Activated T-cell treated with anti-CD3 and anti-CD28 coated beads, Interleukin-2, amount 50 U/mL, for 1 hour (primary cell): ENCODE results near the gene SPZ1.
"Not testable (repeated sequence)": the region's sequence is repeated elsewhere in the genome, so short reads cannot be mapped to it uniquely, and the experiment has no call there.

ENCODE experiments used
- DNase-seq: peaks from one replicate; pipeline ENCODE4 v3.0.0-alpha.2; 2020

Gene SPZ1

DNA sequence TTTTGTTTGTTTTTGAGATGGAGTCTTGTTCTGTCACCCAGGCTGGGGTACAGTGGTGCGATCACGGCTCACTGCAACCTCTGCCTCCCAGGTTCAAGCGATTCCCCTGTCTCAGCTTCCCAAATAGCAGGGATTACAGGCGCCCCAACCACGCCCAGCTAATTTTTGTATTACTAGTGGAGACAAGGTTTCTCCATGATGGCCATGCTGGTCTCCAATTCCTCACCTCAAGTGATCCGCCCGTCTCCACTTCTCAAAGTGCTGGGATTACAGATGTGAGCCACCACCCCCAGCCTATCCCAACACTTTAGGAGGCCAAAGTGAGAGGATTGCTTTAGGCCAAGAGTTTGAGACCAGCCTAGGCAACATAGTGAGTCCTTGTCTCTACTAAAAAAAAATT lies 19.3 kb downstream of the SPZ1 start:
- no peak for DNase-seq

DNA sequence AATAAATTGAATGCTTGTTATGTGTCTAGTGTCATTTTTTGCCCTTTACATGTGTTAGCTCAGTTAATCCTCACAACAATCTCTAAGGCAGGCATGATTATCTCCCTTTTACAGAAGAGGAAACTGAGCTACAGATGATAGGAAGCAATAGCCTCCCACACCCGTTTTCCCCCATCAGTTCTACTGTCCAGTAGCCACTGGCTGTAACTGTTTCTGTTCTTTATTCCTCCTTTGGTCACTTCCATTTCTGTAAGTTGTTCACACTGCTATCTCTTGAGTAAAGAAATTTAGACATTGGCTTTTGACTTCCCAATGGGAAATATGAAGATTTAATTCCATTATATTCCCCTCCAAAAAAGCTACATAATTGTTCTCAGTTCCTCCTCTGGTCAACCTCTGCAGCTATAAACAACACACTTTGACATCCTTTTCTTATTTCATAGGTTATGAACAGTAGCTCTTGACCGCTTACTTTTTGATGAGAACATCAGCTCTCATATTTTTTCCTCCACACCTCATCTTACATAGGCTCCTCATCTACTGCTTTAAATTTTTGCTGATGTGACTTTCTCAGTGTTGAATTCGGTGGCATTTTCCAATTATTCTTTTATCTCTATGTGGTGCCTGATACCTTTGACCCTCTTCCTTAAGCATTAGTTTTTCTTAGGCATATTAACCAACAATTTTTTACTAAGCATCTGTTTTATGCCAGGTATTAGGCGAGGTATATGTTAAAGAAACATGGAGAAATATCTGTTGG lies 21.4 kb downstream of the SPZ1 start:
- no peak for DNase-seq

DNA sequence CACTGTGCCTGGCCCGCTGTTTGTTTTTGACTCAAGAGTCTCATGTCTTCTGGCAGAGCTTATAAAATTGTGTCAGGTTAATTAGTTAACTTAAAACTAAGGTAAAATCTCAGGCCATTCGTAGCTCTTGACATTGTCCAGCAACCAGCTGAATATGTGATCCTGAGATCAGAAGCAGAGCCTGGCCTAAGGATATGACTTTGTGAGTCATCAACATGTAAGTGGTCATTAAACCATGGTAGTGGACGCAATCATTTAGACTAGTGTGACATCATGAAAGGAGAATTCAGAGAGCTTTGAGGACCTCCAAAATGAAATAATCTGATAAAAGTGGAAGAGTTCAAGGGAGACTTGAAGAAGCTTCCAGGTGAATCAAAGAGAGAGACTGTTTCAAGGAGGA lies 23.3 kb downstream of the SPZ1 start:
- DNase-seq = no peak

DNA sequence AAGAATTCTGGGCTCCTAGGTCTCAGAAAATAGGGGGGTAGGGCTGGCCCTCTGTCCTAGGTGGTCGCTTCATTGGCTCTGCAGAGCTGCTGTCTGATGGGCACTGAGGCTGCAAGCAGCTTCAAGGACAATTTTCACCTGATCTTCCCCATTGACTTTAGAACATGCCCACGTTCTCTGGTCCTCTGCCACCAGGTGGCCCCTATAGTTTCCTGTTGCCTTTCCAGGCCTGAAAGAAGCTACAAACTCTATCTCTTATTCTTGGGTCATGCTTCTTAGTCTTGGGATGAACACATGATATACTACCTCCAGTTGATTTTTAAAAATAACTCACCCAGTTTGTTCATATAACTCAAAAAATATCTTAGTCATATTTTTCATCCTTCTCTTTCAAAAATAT lies 26.3 kb downstream of the SPZ1 start:
- DNase-seq = peak; percentile 27

DNA sequence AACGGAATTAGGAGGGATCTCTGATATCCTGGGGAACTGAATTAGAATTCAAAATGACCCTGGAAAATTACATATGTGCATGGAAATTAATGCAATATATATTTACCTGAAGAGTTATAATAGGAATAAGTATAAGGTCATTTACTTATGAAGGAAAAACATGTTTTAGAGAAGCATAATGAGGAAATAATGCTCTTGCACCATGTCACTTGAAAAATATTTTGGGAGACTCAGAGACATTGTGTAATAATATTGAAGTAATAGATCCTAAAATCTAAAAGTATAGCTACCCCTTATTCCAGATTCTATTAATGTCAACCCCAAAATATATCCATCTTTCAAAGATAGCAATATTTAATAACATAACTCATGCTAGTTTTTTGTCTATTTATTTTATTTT lies 28.4 kb downstream of the SPZ1 start:
- no peak for DNase-seq

DNA sequence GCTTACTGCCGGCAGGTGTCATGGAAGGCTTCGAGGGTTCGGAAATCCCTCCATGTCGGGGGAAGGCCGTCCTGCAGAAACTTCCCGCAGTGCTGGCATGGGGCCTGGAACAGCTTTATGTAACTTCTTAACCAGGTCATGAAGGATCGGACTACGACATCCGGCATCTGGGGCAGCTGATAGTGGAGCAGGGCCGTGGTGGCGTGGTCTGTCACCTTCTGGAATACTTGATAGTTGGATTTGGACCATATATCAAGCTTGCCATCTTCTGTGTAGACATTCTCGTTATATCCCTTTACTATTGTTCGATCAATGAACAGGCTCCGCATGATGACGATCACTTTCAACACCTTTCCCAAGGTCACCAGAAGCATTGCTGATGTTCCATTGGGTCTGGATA lies 31.2 kb downstream of the SPZ1 start:
- DNase-seq = not testable (repeated sequence)

DNA sequence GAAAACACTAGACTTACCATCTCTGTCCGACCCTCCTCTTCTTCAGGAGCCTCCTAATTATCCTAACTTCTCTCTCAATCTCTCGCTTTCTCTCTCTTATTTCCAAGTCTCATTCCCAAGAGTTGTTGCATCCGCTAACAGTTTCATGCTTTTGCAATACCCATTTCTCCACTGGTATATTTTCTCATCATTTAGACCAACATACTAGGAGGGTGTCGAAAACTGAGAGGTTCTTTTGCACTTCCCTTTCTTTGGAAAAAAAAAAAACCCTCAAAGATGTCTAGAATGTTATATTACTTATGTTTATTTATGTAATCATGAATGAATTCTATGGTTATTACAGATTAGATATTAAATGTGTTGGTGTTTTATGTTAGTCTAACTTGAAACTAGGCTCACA lies 35.9 kb downstream of the SPZ1 start:
- DNase-seq = no peak

DNA sequence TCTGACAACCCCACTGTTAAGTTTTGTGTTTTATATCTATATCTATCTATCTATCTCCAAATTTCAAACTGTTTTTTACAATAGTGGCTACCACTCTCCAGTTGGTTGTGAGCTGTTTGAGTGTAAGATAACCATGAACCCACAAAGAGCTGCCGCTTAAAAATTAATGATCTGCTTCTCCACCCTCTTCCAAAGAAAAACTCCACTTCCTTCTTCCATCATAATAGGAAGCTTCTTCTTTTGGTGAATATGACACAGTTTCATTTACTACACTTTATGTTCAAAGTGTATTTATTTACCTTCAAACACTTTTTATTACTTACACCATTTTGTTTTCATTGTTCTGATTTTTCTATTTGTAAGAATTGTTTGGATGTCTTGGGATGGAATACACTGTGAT lies 37.9 kb downstream of the SPZ1 start:
- no peak for DNase-seq

DNA sequence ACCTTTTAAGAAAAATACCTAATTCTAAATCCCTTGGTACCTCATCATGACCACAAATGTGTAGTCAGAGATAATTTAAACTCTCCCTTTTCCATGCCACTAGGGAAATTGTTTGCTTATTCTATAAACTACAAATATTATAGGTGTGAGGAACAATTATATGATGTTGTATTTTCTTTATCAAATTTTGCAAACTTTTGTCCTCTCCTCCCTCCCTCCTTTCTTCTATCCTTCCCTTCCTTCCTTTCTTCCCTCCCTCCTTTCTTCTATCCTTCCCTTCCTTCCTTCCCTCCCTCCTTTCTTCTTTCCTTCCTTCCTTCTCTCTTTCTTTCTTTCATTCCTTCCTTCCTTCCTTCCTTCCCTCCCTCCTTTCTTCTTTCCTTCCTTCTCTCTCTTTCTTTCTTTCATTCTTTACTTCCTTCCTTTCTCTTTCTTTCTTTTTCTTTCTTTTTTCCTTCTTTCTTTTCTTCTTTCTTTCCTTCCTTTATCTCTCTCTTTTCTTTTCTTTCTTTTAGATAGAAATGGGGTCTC lies 41.2 kb downstream of the SPZ1 start:
- no peak for DNase-seq

DNA sequence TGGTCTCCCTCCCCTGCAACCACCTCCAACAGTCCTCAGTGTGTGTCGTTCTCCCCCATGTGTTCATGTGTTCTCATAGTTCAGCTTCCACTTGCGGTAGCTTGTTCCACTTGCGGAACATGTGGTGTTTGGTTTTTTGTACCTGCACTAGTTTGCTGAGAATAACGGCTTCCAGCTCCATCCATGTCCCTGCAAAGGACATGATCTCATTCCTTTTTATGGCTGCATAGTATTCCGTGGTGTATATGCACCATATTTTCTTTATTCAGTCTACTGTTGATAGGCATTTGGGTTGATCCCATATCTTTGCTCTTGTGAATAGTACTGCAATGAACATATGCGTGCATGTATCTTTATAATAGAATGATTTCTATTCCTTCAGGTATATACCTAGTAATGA lies 45.1 kb downstream of the SPZ1 start:
- no peak for DNase-seq

DNA sequence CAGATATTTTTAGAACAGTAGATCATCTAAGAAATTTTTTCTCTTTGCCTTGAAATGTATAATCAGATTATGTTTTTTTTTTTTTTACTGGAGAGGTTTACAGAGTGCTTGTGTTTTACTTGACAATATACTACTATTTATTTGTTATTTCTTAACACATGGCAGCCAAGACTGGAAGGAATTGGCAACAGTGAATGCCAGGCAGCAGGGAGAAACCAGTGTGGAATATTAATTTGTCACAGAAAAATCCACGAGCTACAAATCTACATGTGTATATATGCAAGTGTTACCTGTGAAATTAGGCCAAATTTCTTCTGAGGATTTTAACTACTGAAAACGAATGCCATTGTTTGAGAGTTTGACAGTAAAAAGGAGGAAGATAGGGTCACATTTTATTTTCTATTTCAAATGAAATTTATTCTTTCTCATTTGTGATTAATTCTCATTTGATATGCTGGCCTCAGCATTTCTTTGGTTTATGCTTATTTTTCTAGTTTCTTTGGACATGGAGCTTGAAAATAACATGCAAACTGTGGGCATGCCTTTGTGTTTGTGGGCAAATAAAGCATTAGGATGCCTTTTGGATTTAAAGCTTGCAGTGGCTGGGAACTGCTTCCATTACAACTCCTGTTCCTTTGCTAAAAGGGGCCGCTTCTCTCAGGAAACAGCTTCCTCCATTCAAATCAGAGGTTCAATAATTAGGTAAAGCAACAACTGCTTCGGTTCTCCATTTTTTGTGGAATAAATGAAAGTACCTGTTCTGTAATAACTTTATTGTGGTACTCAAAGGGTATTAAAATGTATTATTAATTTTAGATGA lies 49.1 kb downstream of the SPZ1 start:
- no peak for DNase-seq

DNA sequence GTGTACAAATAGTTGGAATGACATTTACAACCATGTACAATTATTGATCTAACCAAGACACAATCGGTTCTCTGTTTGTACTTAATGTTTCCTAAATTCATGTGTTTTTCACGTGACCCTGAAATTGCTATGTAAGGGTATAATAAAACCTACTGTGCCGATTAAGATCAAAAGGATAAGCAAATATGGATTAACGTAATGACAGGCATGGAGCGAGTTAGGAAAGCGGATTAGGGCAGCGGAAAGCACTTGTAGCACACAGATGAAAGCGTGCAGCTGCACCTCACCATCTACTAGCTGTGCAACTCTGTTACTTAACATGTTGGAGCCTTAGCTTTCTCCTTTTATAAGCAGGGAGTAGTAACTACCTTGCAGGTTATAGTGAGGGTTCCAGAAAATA lies 49.7 kb downstream of the SPZ1 start:
- no peak for DNase-seq

DNA sequence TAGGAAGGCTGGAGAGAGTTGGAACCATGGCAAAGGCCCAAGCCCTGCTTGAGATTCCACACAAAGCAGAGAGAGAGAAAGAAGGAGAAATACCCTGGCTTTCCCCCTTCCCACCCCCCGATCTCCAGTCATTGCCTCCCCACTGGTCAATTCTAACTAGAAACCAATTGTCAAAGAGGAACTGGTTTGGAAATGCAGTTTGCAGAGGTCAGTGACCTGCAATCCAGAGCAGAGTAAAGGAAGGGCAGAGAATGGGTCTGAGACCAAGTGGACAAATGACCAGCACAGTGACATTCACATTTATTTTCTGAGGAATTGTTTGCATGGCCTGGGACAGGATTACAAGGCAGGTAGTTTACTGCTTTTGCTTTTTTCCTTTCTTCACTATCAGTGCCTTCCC lies 50.6 kb downstream of the SPZ1 start:
- DNase-seq = no peak
